ENCODE measurements around the gene NAB1.
A peak's percentile ranks its signal among the peaks of the same experiment; 100 is the strongest.
"Not testable (repeated sequence)": the region's sequence is repeated elsewhere in the genome, so short reads cannot be mapped to it uniquely, and the experiment has no call there.

Gene NAB1

DNA sequence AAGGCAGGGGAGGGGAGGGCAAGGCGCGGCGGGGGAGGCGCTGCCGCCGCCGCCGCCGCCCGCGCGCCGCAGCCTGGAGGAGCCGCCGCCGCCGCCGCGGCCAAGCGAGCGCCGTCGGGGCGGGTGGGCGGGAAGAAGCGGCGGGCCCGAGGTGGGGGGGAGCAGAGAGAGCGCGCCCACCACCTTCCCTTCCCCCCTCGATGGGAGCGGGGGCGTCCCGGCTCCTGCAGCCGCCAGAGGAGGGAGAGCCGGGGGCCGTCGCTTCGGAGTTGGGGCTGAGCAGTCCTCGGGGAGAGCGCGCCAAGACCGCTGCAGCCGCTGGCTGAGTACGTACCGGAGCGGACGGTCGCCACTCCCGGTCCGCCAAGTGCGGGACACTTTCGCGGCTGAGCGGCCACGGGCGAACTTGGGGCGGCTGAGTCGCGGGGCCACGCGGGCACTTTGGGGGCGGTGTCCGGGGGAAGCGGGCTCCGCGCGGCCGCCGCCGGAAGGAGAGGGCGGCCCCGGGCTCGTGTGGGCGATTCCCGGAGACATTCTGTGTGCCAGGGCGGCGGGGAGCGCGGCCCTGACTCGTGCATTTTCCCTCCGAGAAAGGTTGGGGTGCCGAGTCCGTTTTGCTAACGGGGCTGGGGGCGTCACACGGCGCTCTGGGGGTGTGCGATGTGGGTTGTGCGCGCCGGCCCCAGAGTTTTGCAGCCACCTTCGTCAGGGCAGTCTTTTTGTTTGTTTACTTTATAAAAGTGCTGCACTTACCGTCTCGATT, at the start of gene NAB1:
NAB1 (plus strand) TSS at position 49 of the 763 bp plus-strand sequence. CDS start 10,094 bp downstream, outside the sequence.
- DNase-seq, result peak; percentile 65

- DNase-seq, result peak; percentile 73
Measured at GRCh38 chr2:190599546-190600220, 49.2 kb upstream of the NAB1 start.

DNA sequence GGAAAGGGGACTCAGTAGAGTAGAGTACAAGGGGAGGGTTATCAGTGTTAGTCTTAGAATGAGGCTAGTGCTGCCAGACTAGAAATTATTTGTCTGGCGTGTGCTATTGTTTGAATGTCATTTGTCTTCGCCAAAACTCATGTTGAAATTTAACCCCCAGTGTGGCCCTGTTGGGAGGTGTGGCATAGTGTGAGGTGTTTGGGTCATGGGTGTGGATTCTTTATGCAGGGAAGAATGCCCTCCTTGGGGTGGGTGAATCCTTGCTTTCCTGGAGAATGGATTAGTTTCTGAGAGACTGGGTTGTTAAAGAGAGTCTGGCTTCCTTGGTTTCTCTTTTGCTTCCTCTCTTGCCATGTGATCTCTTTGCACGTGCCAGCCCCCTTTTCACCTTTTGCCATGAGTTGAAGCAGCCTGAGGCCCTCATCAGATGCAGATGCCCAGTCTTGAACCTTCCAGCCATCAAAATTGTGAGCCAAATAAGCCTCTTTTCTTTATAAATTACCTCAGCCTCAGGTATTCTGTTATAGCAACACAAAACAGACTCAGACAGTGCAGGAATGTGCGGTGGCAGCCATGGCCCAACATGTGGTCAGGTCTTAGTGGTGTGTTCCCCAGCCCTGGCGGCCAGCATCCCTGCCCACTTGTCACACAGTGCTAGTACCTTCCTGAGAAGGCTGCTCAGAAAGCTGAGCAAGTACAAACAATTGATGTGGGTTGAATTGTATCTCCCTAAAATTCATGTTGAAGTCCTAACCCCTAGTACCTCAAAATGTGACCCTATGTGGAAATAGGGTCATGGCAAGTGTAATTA, 48.4 kb upstream of the NAB1 start:
- peak; percentile 20 for DNase-seq

- no peak for DNase-seq
Measured at GRCh38 chr2:190603374-190603773, 45.5 kb upstream of the NAB1 start.

DNA sequence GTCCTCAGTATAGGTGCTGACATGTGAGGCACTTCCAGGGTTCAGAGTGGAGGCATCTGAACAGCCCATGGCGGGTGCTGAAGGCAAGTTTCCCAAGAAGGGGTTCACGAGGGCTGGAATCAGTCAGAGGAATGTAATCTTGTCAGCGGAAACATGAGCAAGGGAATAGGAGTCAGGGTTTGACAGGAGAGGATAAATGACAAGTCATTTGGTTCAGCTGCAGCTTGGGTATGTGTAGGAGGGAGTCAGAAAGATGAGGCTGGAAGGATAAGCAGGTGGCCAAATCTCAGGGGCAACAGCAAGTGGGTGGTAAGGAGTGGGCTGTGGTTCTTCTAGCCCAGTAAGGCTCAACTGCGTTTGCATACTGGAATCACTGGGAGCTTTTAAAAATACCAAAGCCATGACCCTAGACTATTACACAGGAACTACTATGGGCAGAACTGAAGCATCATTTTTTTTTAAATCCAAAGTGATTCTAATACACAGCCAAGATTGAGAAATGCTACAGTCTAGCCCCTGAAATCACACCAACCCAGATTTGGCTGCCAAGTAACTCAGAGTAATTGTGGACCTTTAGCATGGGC, 41.8 kb upstream of the NAB1 start:
- DNase-seq, result no peak

DNA sequence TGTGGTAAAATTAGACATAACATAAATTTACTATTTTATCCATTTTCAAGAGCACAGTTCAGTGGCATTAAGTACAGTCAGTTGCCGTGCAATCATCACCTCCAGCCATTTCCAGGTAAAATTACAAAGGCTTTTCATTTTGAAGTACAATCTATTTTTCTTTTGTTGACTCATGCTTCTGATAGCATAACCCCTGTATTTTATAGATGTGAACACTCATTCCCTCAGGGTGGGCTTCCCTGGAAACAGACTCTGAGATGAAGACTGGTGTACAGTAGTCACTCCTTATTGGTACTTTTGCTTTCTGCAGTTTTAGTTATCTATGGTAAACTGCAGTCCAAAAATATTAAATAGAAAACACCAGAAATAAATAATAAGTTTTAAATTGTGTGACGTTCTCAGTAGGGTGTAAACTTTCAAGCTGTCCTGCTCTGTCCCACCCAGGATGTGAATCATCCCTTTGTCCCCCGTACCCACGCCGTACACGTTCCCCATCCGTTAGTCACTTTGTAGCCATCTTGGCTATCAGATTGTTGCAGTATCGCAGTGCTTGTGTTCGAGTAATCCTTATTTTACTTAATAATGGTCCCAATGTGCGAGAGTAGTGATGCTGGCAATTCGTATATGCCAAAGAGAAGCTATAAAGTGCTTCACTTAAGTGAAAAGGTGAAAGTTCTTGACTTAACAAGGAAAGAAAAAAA, 41.1 kb upstream of the NAB1 start:
- DNase-seq, result peak; percentile 8

DNA sequence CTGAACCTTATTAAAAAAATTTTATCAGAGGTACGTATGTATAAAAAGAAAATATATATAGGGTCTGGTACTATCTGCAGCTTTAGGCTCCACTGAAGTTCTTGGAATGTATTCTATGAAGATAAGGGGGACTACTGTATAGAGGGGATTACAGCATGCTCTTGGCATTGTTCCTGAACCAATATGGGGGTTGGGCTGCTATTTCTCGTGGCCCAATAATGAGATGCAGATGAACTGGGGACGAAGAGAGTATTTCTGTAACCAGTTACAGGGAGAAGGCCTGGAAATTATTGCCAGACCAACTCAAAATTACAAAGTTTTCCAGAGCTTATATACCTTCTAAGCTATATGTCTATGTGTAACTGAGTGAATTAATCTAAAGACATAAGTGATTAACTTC, 40.0 kb upstream of the NAB1 start:
- DNase-seq, result not testable (repeated sequence)

DNA sequence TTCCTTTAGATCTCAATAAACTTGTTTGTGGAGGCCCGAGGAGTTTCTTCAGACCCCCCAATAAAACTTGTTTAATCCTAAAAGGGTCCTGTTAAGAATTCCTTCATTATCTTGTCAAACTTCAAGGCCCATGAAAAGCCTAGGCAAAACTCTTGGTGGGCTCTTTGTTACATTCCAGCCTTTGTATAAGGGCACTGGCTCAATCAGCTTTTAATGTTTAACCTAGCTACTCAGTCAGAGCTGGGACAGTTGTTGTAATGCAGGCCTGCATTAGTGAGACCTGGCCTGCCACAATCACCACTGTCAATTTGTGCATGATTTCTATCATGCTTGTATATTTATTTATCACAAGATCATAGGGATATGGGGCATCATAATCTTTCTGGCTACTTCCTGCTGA, 39.5 kb upstream of the NAB1 start:
- not testable (repeated sequence) for DNase-seq

DNA sequence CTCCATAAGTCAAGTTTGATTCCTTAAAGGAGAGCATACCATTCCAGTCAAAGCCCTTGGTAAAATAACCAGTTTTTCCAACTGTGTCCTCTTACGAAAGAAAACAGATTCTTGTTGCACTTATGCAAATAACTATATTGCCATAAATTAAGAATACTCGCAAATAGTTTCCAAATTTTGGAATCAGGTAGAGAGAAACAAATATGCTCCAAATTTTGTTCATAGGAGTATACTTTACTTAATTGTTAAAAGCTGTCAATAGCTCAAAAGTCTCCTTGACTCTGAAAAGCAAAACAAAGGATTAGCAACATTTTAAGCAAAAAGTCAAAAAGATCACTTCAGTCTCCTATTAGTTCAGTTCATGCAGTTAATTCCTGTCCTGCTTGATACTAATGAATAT, 38.4 kb upstream of the NAB1 start:
- not testable (repeated sequence) for DNase-seq

DNA sequence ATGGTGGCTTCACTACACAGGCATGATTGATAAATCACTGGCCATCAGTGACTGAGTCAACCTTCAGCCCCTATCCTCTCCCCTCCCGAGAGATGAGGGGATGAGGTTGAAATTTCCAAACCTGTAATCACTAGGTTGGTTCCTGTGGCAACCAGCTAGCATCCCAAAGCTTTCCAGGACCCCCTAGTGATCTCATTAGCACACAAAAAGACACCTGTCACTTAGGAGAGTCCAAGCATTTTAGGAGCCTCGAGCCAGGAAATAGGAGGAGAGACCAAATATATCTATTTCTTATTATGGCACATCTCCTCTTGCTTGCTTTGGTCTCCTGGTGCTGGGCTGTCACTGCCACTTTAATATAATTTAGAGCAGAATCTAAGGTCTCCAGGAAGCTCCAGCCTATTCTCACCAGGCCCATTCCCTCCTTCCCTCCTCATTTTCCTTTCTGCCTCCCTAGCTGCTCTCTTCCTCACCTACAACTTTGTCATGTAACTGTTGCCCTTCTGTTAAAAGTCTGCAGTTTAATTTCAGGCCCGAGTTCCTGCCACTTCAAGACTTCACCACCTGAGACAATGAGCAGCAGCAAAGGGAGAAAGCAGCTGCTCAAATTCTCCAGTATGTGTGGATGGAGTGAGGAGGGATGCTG, 33.2 kb upstream of the NAB1 start:
- peak; percentile 96 for DNase-seq

GRCh38 chr2:190618030-190618429, 30.9 kb upstream of the NAB1 start:
- DNase-seq, result no peak

- no peak for DNase-seq
Measured at GRCh38 chr2:190625691-190626090, 23.2 kb upstream of the NAB1 start.

DNA sequence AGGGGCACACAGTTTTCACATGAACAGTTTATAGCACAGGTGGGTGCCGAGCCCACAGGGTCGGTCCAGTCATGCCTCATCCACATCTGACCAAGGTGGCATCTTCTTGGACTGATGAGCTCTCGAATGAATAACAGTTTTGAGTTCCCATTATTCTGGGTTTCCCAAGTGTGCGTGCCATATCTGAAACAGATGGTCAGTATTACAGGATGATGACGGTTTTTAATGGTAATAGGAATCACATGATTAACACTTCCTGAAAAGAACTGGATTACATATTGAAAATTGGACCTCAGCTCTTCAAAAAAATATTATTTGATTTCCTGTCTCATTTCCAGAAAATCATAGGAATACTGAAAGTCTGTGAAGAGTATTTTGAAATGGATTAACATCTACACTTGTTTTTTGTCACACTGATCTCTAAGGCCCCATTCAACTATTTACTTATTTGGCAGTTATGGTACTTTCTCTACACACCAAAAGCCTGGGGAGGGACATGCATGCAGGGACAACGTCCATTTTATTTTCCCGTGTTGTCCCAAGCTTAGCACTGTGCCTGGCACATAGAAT, 22.2 kb upstream of the NAB1 start:
- peak; percentile 67 for DNase-seq

DNA sequence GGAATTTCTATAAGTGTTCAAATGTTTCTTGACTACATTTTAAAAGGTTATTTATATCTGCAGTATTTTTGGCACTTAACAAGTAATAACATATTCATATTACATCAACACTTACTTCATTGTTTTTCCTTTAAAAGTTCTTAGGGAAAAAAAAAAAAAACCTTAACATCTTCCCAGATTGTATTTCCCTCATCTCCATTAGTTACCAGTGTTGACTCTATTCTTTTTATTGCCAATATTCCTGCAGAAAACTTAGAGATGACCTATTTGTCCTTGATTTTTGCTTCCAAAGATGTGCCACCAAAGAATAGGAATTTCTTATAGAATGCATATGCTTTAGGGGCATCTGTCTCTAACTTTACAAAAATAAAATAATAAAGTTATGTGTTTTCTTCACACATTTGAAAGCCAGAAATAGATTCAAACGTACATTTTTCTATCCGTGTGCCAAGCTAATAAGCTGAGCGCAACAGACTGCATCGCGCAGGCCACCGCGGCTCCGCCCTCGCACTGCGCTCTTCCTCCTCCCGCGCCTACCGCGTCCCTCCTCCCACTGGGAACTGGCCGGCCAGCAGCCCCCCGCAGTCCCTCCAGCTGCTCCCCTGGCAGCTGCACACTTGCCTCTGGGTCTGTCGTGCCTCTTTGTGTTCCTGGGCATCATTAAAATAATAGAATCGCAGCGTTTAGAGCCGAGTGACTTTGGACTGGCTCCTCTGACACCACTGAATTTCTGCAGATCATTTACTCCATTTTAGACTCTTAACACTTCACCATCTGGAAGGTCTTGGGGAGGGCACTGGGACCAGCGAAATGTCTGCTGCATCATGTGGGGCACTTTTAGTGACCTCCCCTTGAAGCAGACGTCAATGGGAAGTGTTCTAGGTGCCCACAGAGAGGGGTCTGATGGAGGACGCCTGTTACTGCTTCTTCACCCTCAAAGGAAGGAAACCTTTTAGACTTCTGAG, 21.2 kb upstream of the NAB1 start:
- DNase-seq, result peak; percentile 94

- DNase-seq, result no peak
Measured at GRCh38 chr2:190628591-190629319, 20.1 kb upstream of the NAB1 start.

DNA sequence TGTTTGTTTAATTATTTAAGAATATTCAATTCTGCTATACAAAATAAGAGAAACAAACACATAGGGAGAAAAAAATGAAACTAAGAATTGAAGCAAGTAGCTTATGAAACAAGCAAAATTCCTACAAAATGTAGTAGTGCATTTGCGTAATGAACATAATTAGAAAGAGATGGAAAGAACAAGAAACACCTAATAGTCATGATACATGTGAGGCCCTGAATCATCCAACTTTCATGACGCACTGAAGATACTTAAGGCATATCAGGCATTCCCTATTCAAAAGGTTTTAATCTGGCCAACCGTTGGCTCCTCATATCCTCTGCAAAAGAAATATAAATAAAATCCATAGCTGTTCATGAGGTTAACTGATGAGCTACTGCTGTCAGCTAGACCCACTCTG, 14.5 kb upstream of the NAB1 start:
- no peak for DNase-seq

- no peak for DNase-seq
Measured at GRCh38 chr2:190635781-190636180, 13.1 kb upstream of the NAB1 start.

DNA sequence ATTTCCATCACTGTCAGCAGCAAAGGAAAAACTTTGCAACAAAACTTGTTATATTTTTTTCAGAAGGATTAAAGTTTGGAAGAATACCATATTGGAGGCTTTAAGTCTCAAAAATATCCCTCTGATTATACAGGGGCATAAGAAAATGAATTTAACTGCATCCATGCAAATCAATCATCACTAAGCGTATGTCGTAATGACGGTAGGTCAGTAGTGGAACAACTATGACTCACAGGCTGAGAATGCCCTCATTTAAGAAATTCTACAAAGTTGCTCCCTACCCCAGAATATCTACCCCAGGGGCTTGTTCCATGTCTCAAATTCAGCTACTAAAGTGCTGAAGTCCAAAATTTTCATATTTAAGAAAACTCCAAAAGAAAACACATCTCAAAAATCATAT, 12.5 kb upstream of the NAB1 start:
- peak; percentile 23 for DNase-seq

DNA sequence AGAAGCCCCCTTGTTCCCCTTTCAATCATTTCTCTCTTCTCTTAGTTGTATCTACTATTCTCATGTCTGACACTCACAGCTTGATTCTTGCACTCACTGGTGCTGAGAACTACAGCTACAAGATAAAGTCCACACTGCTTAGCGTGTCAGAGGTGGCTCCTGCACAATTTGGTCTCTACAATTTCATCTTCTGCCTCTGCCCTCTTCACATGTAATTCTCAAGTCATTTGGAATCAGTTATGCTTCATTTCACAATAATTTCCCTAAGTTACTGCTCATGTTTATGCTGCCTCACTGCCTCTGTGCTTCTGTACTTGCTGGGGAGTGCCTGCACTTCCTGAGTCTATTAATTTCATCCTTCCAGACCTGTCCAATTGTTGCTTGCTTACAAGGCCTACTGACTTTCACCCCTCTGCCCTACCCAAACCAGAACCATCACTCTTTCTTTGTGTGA, 11.6 kb upstream of the NAB1 start:
- peak; percentile 33 for DNase-seq

Measured in NCI-H69 (cell line).